HepG2 (cell line): ENCODE data around the gene CACNG7. TPM values are rescaled to one million over a fixed set of nuclear protein-coding genes. Genes with fewer than 3 reads are reported as not detected.
A peak's percentile ranks its signal among the peaks of the same experiment; 100 is the strongest.

ENCODE experiments used
- EEA1 ChIP-seq: sonication (generic); formaldehyde crosslinking; IDR thresholded peaks from 2 replicates; pipeline ENCODE4 v1.5.1; 2020; ENCODE audit warnings: mild to moderate bottlenecking, missing genetic modification reagents, borderline replicate concordance
- FIP1L1 ChIP-seq: fragments of 200-400 bp; formaldehyde crosslinking; IDR thresholded peaks from 2 replicates; pipeline ENCODE4 v1.6.1; 2018; ENCODE audit warnings: low read depth, mild to moderate bottlenecking, low read length, moderate library complexity, borderline replicate concordance; ENCODE audit not compliant: insufficient read depth
- MBD4 ChIP-seq: IDR thresholded peaks from 2 replicates; pipeline ENCODE4 v1.6.1; 2012; ENCODE audit warnings: low read length, inconsistent platforms, borderline replicate concordance
- NFYB ChIP-seq: sonication (generic); formaldehyde crosslinking; IDR thresholded peaks from 2 replicates; pipeline ENCODE4 v1.4.0; 2020; ENCODE audit warnings: missing genetic modification reagents
- SMARCE1 ChIP-seq: fragments of 450-650 bp; IDR thresholded peaks from 2 replicates; pipeline ENCODE4 v1.6.1; 2017; ENCODE audit warnings: borderline replicate concordance
- TOE1 ChIP-seq: sonication (generic); formaldehyde crosslinking; IDR thresholded peaks from 2 replicates; pipeline ENCODE4 v1.4.0; 2020; ENCODE audit warnings: mild to moderate bottlenecking, missing genetic modification reagents
- ZNF30 ChIP-seq: sonication (generic); formaldehyde crosslinking; IDR thresholded peaks from 2 replicates; pipeline ENCODE4 v1.5.0; 2020; ENCODE audit warnings: mild to moderate bottlenecking, missing genetic modification reagents
- ZNF432 ChIP-seq: sonication (generic); formaldehyde crosslinking; IDR thresholded peaks from 2 replicates; pipeline ENCODE4 v1.5.0; 2020; ENCODE audit warnings: missing genetic modification reagents, mild to moderate bottlenecking, borderline replicate concordance
- ZNF570 ChIP-seq: sonication (generic); formaldehyde crosslinking; IDR thresholded peaks from 2 replicates; pipeline ENCODE4 v1.4.0; 2020; ENCODE audit warnings: mild to moderate bottlenecking, missing genetic modification reagents, borderline replicate concordance
- polyA plus RNA-seq, 8 experiments: library from polyadenylated mRNA; depleted of rRNA in 3 of 8; stranded (reverse) in 7 of 8; unstranded in 1 of 8; fragments of >200 nt; fragmentation: Illumina TruSeq in 4 of 8; extraction: Trizol in 4 of 8; gene quantifications; 2 replicates each; pipeline versions ENCODE4 v1.2.1 to v1.2.3, GENCODE V29; 2011 to 2016; ENCODE audit warnings: low read depth in 4 of 8, missing spikeins in 1 of 8, mixed read lengths in 1 of 8; ENCODE audit not compliant: insufficient read depth in 1 of 8
- total RNA-seq, 5 experiments: library from RNA; depleted of rRNA; stranded (reverse); fragments of >200 nt; fragmentation: Illumina TruSeq; extraction: Trizol; gene quantifications; 2 replicates each; pipeline ENCODE4 v1.2.3, GENCODE V29; 2016; ENCODE audit warnings: low read depth in 1 of 5
- TF ChIP-seq, protein P1 (sequence below): sonication (generic); formaldehyde crosslinking; IDR thresholded peaks from 2 replicates; pipeline ENCODE4 v1.4.0; 2020; ENCODE audit warnings: mild to moderate bottlenecking, missing genetic modification reagents
- TF ChIP-seq, protein P2 (sequence below): sonication (generic); formaldehyde crosslinking; IDR thresholded peaks from 2 replicates; pipeline ENCODE4 v1.4.0; 2020; ENCODE audit warnings: missing genetic modification reagents
- TF ChIP-seq, protein P3 (sequence below): sonication (generic); formaldehyde crosslinking; IDR thresholded peaks from 2 replicates; pipeline ENCODE4 v1.8.0; 2022; ENCODE audit warnings: missing genetic modification reagents, mild to moderate bottlenecking, inconsistent platforms, borderline replicate concordance

CACNG7 gene
- total and polyA plus RNA-seq, 2 of the 13 experiments (the other 11 are each of a cell fraction or from before 2014, with no cell fraction given) = not detected

DNA sequence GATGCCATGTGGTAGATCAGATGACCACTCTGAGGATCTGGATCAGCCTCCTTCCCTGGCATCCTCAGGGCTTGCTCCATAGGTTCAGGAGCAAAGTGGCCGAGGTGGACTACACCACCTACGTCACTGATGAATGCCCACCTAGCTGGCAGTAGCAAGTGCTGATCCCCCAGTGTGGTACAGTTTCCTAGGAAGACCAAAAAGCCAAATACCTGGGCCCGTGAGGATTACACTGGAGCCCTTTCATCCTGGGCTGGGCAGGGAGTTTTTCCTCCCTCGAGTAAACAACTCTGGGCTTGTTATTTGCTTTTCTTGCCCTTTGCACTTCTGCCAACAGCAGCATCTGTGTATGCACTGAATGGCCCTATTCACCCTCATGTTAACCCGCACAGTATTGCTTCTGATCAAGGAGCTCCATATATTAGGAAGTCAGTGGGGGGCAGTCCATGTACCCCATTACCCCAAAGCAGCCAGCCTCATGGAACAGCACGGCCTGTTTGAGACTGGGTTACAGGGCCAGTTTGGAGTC, 44.7 kb upstream of the CACNG7 start (continued):
- TF ChIP-seq, protein P1, sequence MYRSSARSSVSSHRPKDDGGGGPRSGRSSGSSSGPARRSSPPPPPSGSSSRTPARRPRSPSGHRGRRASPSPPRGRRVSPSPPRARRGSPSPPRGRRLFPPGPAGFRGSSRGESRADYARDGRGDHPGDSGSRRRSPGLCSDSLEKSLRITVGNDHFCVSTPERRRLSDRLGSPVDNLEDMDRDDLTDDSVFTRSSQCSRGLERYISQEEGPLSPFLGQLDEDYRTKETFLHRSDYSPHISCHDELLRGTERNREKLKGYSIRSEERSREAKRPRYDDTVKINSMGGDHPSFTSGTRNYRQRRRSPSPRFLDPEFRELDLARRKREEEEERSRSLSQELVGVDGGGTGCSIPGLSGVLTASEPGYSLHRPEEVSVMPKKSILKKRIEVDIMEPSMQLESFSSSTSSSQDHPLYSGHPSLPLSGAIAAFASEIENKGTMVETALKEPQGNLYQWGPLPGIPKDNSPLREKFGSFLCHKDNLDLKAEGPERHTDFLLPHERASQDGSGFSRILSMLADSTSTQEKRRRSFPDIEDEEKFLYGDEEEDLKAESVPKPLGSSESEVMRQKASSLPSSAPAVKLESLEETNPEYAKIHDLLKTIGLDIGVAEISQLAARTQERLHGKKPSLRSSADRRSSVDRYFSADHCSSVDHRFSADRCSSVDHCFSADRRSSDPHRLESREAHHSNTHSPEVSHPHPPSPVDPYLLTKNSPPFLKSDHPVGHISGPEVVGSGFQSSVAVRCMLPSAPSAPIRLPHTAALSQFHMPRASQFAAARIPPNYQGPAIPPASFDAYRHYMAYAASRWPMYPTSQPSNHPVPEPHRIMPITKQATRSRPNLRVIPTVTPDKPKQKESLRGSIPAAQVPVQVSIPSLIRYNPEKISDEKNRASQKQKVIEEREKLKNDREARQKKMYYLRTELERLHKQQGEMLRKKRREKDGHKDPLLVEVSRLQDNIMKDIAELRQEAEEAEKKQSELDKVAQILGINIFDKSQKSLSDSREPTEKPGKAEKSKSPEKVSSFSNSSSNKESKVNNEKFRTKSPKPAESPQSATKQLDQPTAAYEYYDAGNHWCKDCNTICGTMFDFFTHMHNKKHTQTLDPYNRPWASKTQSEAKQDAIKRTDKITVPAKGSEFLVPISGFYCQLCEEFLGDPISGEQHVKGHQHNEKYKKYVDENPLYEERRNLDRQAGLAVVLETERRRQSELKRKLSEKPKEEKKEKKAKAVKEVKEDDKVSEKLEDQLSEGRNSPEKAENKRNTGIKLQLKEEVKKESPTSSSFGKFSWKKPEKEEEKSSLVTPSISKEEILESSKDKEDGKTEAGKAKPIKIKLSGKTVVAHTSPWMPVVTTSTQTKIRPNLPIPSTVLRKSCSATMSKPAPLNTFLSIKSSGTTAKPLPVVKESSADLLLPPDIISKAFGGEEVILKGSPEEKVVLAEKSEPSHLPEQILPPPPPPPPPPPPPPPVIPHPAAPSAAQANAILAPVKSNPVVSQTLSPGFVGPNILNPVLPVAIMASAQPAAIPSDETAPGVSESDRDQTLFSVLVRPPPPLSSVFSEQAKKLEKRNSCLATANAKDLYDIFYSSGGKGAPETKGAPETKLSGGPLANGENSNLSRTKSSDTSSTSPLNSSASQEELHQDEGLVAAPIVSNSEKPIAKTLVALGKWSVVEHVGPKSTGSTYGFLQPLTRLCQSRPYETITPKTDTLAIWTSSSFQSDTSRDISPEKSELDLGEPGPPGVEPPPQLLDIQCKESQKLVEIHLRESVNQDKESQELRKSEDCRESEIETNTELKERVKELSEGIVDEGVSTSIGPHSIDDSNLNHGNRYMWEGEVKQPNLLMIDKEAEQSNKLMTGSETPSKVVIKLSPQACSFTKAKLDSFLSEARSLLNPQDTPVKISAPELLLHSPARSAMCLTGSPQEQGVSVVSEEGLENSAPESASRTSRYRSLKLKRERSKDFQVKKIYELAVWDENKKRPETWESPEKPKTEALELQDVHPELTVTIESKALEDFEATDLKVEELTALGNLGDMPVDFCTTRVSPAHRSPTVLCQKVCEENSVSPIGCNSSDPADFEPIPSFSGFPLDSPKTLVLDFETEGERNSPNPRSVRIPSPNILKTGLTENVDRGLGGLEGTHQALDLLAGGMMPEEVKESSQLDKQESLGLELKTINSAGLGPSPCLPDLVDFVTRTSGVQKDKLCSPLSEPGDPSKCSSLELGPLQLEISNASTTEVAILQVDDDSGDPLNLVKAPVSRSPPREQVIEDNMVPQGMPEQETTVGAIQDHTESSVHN (CRISPR knock-in tag) = no peak
- TF ChIP-seq NFYB (CRISPR knock-in tag) = no peak; the same call in 1 of the 2 replicates
- TF ChIP-seq, protein P2, sequence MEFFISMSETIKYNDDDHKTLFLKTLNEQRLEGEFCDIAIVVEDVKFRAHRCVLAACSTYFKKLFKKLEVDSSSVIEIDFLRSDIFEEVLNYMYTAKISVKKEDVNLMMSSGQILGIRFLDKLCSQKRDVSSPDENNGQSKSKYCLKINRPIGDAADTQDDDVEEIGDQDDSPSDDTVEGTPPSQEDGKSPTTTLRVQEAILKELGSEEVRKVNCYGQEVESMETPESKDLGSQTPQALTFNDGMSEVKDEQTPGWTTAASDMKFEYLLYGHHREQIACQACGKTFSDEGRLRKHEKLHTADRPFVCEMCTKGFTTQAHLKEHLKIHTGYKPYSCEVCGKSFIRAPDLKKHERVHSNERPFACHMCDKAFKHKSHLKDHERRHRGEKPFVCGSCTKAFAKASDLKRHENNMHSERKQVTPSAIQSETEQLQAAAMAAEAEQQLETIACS = no peak
- TF ChIP-seq MBD4 = no peak
- TF ChIP-seq, protein P3, sequence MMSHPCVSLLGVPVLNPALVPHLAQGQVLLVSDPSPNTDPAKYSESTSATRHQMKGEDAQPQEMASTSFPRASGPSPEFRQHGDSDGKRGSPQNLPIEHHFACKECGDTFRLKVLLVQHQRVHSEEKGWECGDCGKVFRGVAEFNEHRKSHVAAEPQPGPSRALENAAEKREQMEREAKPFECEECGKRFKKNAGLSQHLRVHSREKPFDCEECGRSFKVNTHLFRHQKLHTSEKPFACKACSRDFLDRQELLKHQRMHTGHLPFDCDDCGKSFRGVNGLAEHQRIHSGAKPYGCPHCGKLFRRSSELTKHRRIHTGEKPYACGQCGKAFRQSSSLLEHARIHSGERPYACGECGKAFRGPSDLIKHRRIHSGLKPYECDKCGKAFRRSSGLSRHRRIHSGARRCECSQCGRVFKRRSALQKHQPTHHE (CRISPR knock-in tag) = no peak
- no peak for TF ChIP-seq ZNF432 (CRISPR knock-in tag)
- no peak for TF ChIP-seq ZNF30
- TF ChIP-seq ZNF570 = no peak
- no peak for TF ChIP-seq FIP1L1
- TF ChIP-seq SMARCE1 = no peak
- TF ChIP-seq EEA1 (CRISPR knock-in tag) = no peak
- peak; percentile 76; the same call in 1 of the 2 replicates for TF ChIP-seq TOE1 (CRISPR knock-in tag)
